Caco-2 (cell line): Measurements from ENCODE around the gene KCNK4. TPM values are rescaled to one million over a fixed set of nuclear protein-coding genes. Genes with fewer than 3 reads are reported as not detected.
A peak's percentile ranks its signal among the peaks of the same experiment; 100 is the strongest.

Experiments
- BruUV-seq: library from RNA; stranded (reverse); fragments of 400-500 nt; replicated peaks from 2 replicates; lab custom pipeline; 2021; lab: Mats Ljungman, UMichigan
- CTCF ChIA-PET: fragments of 300-600 bp; sonication (Branson Sonifier 250); formaldehyde crosslinking; loops from one replicate; lab custom pipeline; 2022; ENCODE audit warnings: antibody characterized with exemption; lab: Charles Lee
- POLR2A ChIA-PET: fragments of 300-600 bp; sonication (Branson Sonifier 250); formaldehyde crosslinking; loops from one replicate; lab custom pipeline; 2022; ENCODE audit warnings: antibody characterized with exemption; lab: Charles Lee
- DNase-seq, 2 experiments: peaks; one replicate each; pipeline versions ENCODE4 v3.0.0 to v3.0.0-alpha.2; 2020 to 2022
- H3K27me3 ChIP-seq: replicated peaks from 2 replicates; pipeline ENCODE4 v1.6.0; 2011; ENCODE audit warnings: low read length; ENCODE audit not compliant: control insufficient read depth, insufficient read depth
- H3K36me3 ChIP-seq: 2 replicates; pipeline ENCODE4 v1.5.1; 2011; ENCODE audit warnings: low read length; ENCODE audit not compliant: control insufficient read depth, insufficient read depth
- H3K4me1 ChIP-seq: fragments of 250-450 bp; sonication (Bioruptor Pico); 2 replicates; pipeline ENCODE4 v1.5.1; 2020; ENCODE audit warnings: mild to moderate bottlenecking
- H3K4me3 ChIP-seq: 2 replicates; pipeline ENCODE4 v1.5.1; 2011; ENCODE audit warnings: low read depth, mild to moderate bottlenecking, control low read depth, low read length
- H3K9me3 ChIP-seq: fragments of 250-450 bp; sonication (Bioruptor Pico); 2 replicates; pipeline ENCODE4 v1.5.1; 2020; ENCODE audit warnings: mild to moderate bottlenecking, moderate library complexity
- H3K27ac Mint-ChIP-seq: one replicate; pipeline ENCODE4 v1.8.0; 2022; ENCODE audit warnings: mixed read lengths; ENCODE audit not compliant: unreplicated experiment
- H3K27me3 Mint-ChIP-seq: one replicate; pipeline ENCODE4 v1.8.0; 2022; ENCODE audit warnings: mixed read lengths; ENCODE audit not compliant: insufficient read depth, unreplicated experiment
- H3K36me3 Mint-ChIP-seq: one replicate; pipeline ENCODE4 v1.8.0; 2022; ENCODE audit warnings: mild to moderate bottlenecking, mixed read lengths; ENCODE audit not compliant: insufficient read depth, unreplicated experiment
- H3K4me1 Mint-ChIP-seq: one replicate; pipeline ENCODE4 v1.8.0; 2022; ENCODE audit warnings: low read depth, mixed read lengths; ENCODE audit not compliant: unreplicated experiment
- H3K4me3 Mint-ChIP-seq: one replicate; pipeline ENCODE4 v1.8.0; 2022; ENCODE audit warnings: mild to moderate bottlenecking, moderate library complexity, mixed read lengths; ENCODE audit not compliant: unreplicated experiment
- H3K9me3 Mint-ChIP-seq: one replicate; pipeline ENCODE4 v1.8.0; 2022; ENCODE audit warnings: mixed read lengths; ENCODE audit not compliant: unreplicated experiment
- CTCF ChIP-seq, 2 experiments: fragments of 200-600 bp in 1 of 2; IDR thresholded peaks; 1 replicate in 1 of 2; 2 replicates in 1 of 2; pipeline versions ENCODE4 v1.5.1 to v1.8.0; 2011 to 2022; ENCODE audit warnings: antibody characterized with exemption in 1 of 2, control low read depth in 1 of 2, inconsistent platforms in 1 of 2, low read depth in 1 of 2, low read length in 1 of 2, mild to moderate bottlenecking in 1 of 2, moderate library complexity in 1 of 2; ENCODE audit not compliant: insufficient read depth in 1 of 2, severe bottlenecking in 1 of 2, unreplicated experiment in 1 of 2
- intact Hi-C: fragments of 100-400 bp; cut with micrococcal nuclease; formaldehyde crosslinking; loops from one replicate; pipeline ENCODE4 v1.10.0; 2022; ENCODE audit not compliant: unreplicated experiment
- total RNA-seq: library from RNA; stranded (reverse); gene quantifications from 2 replicates; pipeline ENCODE4 v1.2.3, GENCODE V29; 2022

The KCNK4 gene
- total RNA-seq, 1 experiment from 2014 or later: not detected

GRCh38 chr11:64298966-64299846 is 8.1 kb downstream of the KCNK4 start:
- Mint-ChIP-seq H3K9me3 (no peaks in the 10 kb centered on the region), H3K4me3 (peak overlapping the region; percentile 81), H3K27ac (no peak overlapping the region), H3K4me1 (peaks cover 6% of the 10 kb centered on the region), H3K27me3 (peaks cover 10% of the 10 kb centered on the region), H3K36me3 (peaks cover 5% of the 10 kb centered on the region)
- POLR2A ChIA-PET: interaction anchor here (0.6 kb wide), 1 partner anchor 83 kb away, joined by 4 read pairs; no protein-coding TSS in a partner anchor
- H3K4me1 ChIP-seq: peaks cover 10% of the 10 kb centered on the region
- no peak for DNase-seq
- peaks cover 2% of the 10 kb centered on the region for H3K27me3 ChIP-seq
- peak overlapping the region; percentile 86; the same call in 1 of the 2 replicates for H3K4me3 ChIP-seq
- no peaks in the 10 kb centered on the region for H3K9me3 ChIP-seq
- CTCF ChIA-PET: no interaction called here
- intact Hi-C loops: no loop called here
- no TSS peak for BruUV-seq
- TF ChIP-seq CTCF (IDR thresholded peaks at IDR 0.05; ENCODE audit: insufficient read depth in 1 of 2, low read depth in 1 of 2, low read length in 1 of 2, severe bottlenecking in 1 of 2, unreplicated experiment in 1 of 2): no peak
- no peaks in the 10 kb centered on the region for H3K36me3 ChIP-seq

GRCh38 chr11:64299847-64300648 is 8.9 kb downstream of the KCNK4 start, which contains the start of gene CATSPERZ:
Gene CATSPERZ, plus strand, starts transcription at chr11:64300358. Its CDS starts 53 bp downstream, at chr11:64300411.
- peak within 1 kb of the TSS; percentile 76 for H3K27ac Mint-ChIP-seq
- no peak for TF ChIP-seq CTCF (IDR thresholded peaks at IDR 0.05; ENCODE audit: insufficient read depth in 1 of 2, low read depth in 1 of 2, low read length in 1 of 2, severe bottlenecking in 1 of 2, unreplicated experiment in 1 of 2)
- peak within 1 kb of the TSS; percentile 81 for H3K4me3 Mint-ChIP-seq
- DNase-seq: no peak
- peaks cover 2% of the 10 kb centered on the region for H3K27me3 ChIP-seq
- intact Hi-C loops: no loop called here
- H3K4me1 Mint-ChIP-seq: peaks cover 9% of the 10 kb centered on the region
- ChIA-PET CTCF (interaction anchor here (0.6 to 5.8 kb wide), 16 partner anchors 10 to 777 kb away, joined by 3 to 61 read pairs (median 4); partner anchors contain the start of genes BAD, FKBP2, PPP1R14B and PRDX5), POLR2A (interaction anchor here (0.8 to 1.5 kb wide), 3 partner anchors 18 to 59 kb away, joined by 3 to 6 read pairs (median 5); partner anchors contain the start of genes FKBP2, PRDX5 and TRMT112)
- H3K9me3 Mint-ChIP-seq: no peaks in the 10 kb centered on the region
- peaks cover 8% of the 10 kb centered on the region for H3K27me3 Mint-ChIP-seq
- H3K4me1 ChIP-seq: peaks cover 10% of the 10 kb centered on the region
- H3K9me3 ChIP-seq: no peaks in the 10 kb centered on the region
- H3K36me3 Mint-ChIP-seq: peaks cover 13% of the 10 kb centered on the region
- H3K4me3 ChIP-seq: peak within 1 kb of the TSS; percentile 86
- no peaks in the 10 kb centered on the region for H3K36me3 ChIP-seq
- no TSS peak for BruUV-seq
